EH (cell line): Measurements from ENCODE around the gene ART1.

Experiments used
- DNase-seq: peaks from one replicate; pipeline ENCODE4 v3.0.0-alpha.2; 2015; ENCODE audit warnings: low read depth

ART1 gene

GRCh38 chr11:3666023-3666530 lies 21.1 kb downstream of the ART1 start:
- DNase-seq, result no peak

GRCh38 chr11:3667149-3668035 lies 22.5 kb downstream of the ART1 start:
- DNase-seq, result no peak

- DNase-seq, result no peak
Observed at GRCh38 chr11:3669128-3669527, 24.2 kb downstream of the ART1 start.

GRCh38 chr11:3669742-3670183 lies 24.8 kb downstream of the ART1 start:
- DNase-seq, result no peak

GRCh38 chr11:3671334-3672254 lies 26.7 kb downstream of the ART1 start, which contains the start of gene CHRNA10:
CHRNA10 (minus strand) TSS chr11:3671384; CDS start chr11:3671312, 72 bp downstream.
- no peak for DNase-seq

- peak; percentile 47 for DNase-seq
Observed at GRCh38 chr11:3674189-3674588, 29.3 kb downstream of the ART1 start.

GRCh38 chr11:3675971-3676370 lies 31.0 kb downstream of the ART1 start:
- DNase-seq, result peak; percentile 34

- DNase-seq, result no peak
Observed at GRCh38 chr11:3679077-3679476, 34.1 kb downstream of the ART1 start.

GRCh38 chr11:3683039-3683438 lies 38.1 kb downstream of the ART1 start:
- no peak for DNase-seq

- peak; percentile 32 for DNase-seq
Observed at GRCh38 chr11:3684129-3684818, 39.3 kb downstream of the ART1 start.

- DNase-seq, result no peak
Observed at GRCh38 chr11:3684819-3685172, 39.9 kb downstream of the ART1 start.

- no peak for DNase-seq
Observed at GRCh38 chr11:3685923-3686322, 41.0 kb downstream of the ART1 start.

GRCh38 chr11:3686751-3687150 lies 41.8 kb downstream of the ART1 start:
- peak; percentile 13 for DNase-seq

GRCh38 chr11:3700410-3700809 lies 55.5 kb downstream of the ART1 start:
- no peak for DNase-seq

- DNase-seq, result no peak
Observed at GRCh38 chr11:3700910-3701309, 56.0 kb downstream of the ART1 start.

GRCh38 chr11:3703383-3703782 lies 58.5 kb downstream of the ART1 start:
- DNase-seq, result no peak

GRCh38 chr11:3707176-3707575 lies 62.2 kb downstream of the ART1 start:
- DNase-seq, result no peak

- peak; percentile 20 for DNase-seq
Observed at GRCh38 chr11:3709977-3710376, 65.0 kb downstream of the ART1 start.

- peak; percentile 64 for DNase-seq
Observed at GRCh38 chr11:3710485-3711259, 65.7 kb downstream of the ART1 start.

- DNase-seq, result no peak
Observed at GRCh38 chr11:3712274-3712673, 67.3 kb downstream of the ART1 start.
